ENCODE results near the gene RHOT1.

The RHOT1 gene

DNA sequence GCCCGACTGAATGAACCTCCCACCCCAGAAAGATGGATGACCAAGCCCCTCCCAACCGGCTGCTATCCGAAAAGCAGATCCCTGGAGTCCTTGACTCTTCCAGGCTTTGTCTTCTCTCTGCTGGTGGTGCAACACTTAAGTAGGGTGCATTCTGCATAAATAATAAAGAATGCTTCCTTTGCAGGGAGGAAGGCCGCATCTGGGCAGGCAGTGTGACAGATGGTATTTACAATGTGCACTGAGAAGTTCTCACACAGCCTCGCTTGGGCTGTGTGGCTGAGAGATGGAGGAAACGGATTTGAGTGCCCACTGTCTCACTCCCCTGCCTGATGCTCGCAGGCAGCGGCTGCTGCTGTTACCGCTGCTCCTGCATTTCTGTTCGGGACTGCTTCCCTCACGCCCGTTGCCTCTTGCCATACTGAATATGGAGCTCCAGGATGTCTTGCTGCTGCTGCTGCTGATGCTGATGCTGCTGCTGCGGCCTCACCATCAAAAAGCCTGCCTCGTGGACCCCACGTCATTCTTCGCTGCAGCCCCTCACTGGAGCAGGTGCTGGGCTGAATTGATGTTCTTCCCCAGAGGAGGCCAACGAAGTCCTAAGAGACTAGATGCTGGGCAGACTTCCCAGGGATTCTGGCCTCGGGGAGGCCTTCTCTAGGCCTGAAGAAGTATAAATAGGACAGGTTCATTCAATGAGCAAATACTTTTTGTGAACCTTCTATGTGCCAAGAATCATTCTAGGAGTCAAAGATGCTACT is 116.3 kb downstream of the RHOT1 start:
- DNase-seq (ENCODE audit: low read depth in 1 of 2, low spot score in 1 of 2) = no peak
- Histone ChIP-seq H3K4me3 (replicated peaks; ENCODE audit: insufficient read depth, low read length) (no peak overlapping the region), H3K27me3 (ENCODE audit: insufficient read depth, poor library complexity, severe bottlenecking) (peaks cover 25% of the 10 kb centered on the region), H3K27ac (replicated peaks) (no peak overlapping the region)
- TF ChIP-seq GABPA (IDR thresholded peaks at IDR 0.05; ENCODE audit: low read depth) (no peak), SPI1 (IDR thresholded peaks at IDR 0.05; ENCODE audit: borderline replicate concordance, low read depth) (no peak), POLR2AphosphoS5 (IDR thresholded peaks at IDR 0.05; ENCODE audit: low read depth) (no peak)
- TF ChIP-seq, protein P1, sequence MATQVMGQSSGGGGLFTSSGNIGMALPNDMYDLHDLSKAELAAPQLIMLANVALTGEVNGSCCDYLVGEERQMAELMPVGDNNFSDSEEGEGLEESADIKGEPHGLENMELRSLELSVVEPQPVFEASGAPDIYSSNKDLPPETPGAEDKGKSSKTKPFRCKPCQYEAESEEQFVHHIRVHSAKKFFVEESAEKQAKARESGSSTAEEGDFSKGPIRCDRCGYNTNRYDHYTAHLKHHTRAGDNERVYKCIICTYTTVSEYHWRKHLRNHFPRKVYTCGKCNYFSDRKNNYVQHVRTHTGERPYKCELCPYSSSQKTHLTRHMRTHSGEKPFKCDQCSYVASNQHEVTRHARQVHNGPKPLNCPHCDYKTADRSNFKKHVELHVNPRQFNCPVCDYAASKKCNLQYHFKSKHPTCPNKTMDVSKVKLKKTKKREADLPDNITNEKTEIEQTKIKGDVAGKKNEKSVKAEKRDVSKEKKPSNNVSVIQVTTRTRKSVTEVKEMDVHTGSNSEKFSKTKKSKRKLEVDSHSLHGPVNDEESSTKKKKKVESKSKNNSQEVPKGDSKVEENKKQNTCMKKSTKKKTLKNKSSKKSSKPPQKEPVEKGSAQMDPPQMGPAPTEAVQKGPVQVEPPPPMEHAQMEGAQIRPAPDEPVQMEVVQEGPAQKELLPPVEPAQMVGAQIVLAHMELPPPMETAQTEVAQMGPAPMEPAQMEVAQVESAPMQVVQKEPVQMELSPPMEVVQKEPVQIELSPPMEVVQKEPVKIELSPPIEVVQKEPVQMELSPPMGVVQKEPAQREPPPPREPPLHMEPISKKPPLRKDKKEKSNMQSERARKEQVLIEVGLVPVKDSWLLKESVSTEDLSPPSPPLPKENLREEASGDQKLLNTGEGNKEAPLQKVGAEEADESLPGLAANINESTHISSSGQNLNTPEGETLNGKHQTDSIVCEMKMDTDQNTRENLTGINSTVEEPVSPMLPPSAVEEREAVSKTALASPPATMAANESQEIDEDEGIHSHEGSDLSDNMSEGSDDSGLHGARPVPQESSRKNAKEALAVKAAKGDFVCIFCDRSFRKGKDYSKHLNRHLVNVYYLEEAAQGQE (IDR thresholded peaks at IDR 0.05; ENCODE audit: insufficient replicate concordance, low read depth) = no peak
- TF ChIP-seq, protein P2, sequence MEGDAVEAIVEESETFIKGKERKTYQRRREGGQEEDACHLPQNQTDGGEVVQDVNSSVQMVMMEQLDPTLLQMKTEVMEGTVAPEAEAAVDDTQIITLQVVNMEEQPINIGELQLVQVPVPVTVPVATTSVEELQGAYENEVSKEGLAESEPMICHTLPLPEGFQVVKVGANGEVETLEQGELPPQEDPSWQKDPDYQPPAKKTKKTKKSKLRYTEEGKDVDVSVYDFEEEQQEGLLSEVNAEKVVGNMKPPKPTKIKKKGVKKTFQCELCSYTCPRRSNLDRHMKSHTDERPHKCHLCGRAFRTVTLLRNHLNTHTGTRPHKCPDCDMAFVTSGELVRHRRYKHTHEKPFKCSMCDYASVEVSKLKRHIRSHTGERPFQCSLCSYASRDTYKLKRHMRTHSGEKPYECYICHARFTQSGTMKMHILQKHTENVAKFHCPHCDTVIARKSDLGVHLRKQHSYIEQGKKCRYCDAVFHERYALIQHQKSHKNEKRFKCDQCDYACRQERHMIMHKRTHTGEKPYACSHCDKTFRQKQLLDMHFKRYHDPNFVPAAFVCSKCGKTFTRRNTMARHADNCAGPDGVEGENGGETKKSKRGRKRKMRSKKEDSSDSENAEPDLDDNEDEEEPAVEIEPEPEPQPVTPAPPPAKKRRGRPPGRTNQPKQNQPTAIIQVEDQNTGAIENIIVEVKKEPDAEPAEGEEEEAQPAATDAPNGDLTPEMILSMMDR (IDR thresholded peaks at IDR 0.05; ENCODE audit: insufficient read depth, low read length) = no peak

DNA sequence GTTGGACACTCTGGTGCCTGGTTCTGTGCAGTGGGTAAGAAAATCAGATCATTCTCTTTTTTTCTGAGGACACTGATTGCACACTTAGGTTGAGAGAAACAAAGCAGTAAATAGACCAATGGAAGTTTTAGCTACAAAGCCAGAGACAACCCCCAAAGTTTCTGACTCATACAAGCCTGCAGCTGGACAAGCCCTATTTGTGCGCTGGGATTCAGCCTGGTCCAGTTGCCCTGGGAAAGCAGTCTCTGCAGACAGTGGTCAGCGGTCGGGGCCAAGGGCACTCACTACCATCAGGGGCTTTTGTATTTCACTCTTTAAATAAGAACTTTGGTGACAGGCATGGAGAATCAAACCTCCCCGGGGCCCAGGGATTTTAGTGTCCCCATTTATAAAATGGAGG is 117.3 kb downstream of the RHOT1 start:
- no peak for DNase-seq (ENCODE audit: low read depth in 1 of 2, low spot score in 1 of 2)
- TF ChIP-seq, protein P2 (IDR thresholded peaks at IDR 0.05; ENCODE audit: insufficient read depth, low read length) = no peak
- TF ChIP-seq, protein P1 (IDR thresholded peaks at IDR 0.05; ENCODE audit: insufficient replicate concordance, low read depth) = no peak
- no peak for TF ChIP-seq POLR2AphosphoS5 (IDR thresholded peaks at IDR 0.05; ENCODE audit: low read depth)
- no peak for TF ChIP-seq GABPA (IDR thresholded peaks at IDR 0.05; ENCODE audit: low read depth)
- TF ChIP-seq SPI1 (IDR thresholded peaks at IDR 0.05; ENCODE audit: borderline replicate concordance, low read depth) = no peak
- H3K4me3 ChIP-seq (replicated peaks; ENCODE audit: insufficient read depth, low read length) = no peak overlapping the region
- no peak overlapping the region for H3K27ac ChIP-seq (replicated peaks)
- H3K27me3 ChIP-seq (ENCODE audit: insufficient read depth, poor library complexity, severe bottlenecking) = peaks cover 35% of the 10 kb centered on the region

DNA sequence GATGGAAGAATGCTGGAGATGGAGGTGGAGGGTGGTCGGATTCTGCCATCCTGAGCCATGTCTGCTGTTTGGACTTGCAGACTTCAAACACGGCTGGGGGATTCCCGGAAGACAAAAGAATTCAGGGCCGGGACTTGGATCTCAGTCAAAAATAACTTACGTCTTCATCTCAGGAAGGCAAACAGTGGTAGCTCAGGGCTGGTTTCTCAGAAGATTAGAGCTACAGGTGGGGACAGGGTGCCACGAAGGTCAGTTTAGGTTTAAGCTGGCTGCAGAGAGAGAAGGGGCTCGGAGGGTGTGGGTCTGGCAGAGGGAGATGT is 119.1 kb downstream of the RHOT1 start:
- Histone ChIP-seq H3K27me3 (ENCODE audit: insufficient read depth, poor library complexity, severe bottlenecking) (peaks cover 46% of the 10 kb centered on the region), H3K4me3 (replicated peaks; ENCODE audit: insufficient read depth, low read length) (no peak overlapping the region), H3K27ac (replicated peaks) (no peak overlapping the region)
- TF ChIP-seq, protein P1 (IDR thresholded peaks at IDR 0.05; ENCODE audit: insufficient replicate concordance, low read depth) = no peak
- TF ChIP-seq GABPA (IDR thresholded peaks at IDR 0.05; ENCODE audit: low read depth) (no peak), SPI1 (IDR thresholded peaks at IDR 0.05; ENCODE audit: borderline replicate concordance, low read depth) (no peak), POLR2AphosphoS5 (IDR thresholded peaks at IDR 0.05; ENCODE audit: low read depth) (no peak)
- TF ChIP-seq, protein P2 (IDR thresholded peaks at IDR 0.05; ENCODE audit: insufficient read depth, low read length) = no peak
- DNase-seq (ENCODE audit: low read depth in 1 of 2, low spot score in 1 of 2) = no peak
